Measurements from ENCODE around the gene ITGB5. TPM values are rescaled to one million over a fixed set of nuclear protein-coding genes. Genes with fewer than 3 reads are reported as not detected.

Gene ITGB5
- total RNA-seq, 1 donor from 2014 or later = 501 TPM

- TF ChIP-seq CTCF (IDR thresholded peaks at IDR 0.05) = no peak
- Mint-ChIP-seq H3K4me3 (ENCODE audit: unreplicated experiment) (no peak overlapping the region), H3K27ac (ENCODE audit: unreplicated experiment) (peak overlapping the region; percentile 77), H3K36me3 (ENCODE audit: low read depth) (peaks cover 37% of the 10 kb centered on the region), H3K27me3 (ENCODE audit: low read depth) (no peaks in the 10 kb centered on the region), H3K4me1 (ENCODE audit: low read depth) (peaks cover 63% of the 10 kb centered on the region), H3K9me3 (ENCODE audit: low read depth) (no peaks in the 10 kb centered on the region)
- DNase-seq (ENCODE audit: low spot score) = no peak
These were observed 116.1 kb downstream of the ITGB5 start for GRCh38 chr3:124771083-124771445.

- Mint-ChIP-seq H3K4me3 (ENCODE audit: unreplicated experiment) (no peak overlapping the region), H3K27ac (ENCODE audit: unreplicated experiment) (peak overlapping the region; percentile 77), H3K27me3 (ENCODE audit: low read depth) (no peaks in the 10 kb centered on the region), H3K4me1 (ENCODE audit: low read depth) (peaks cover 64% of the 10 kb centered on the region), H3K9me3 (ENCODE audit: low read depth) (no peaks in the 10 kb centered on the region), H3K36me3 (ENCODE audit: low read depth) (peaks cover 43% of the 10 kb centered on the region)
- TF ChIP-seq CTCF (IDR thresholded peaks at IDR 0.05) = no peak
- no peak for DNase-seq (ENCODE audit: low spot score)
These were observed 116.7 kb downstream of the ITGB5 start for GRCh38 chr3:124770336-124771082.

- Mint-ChIP-seq H3K9me3 (ENCODE audit: low read depth) (no peaks in the 10 kb centered on the region), H3K27me3 (ENCODE audit: low read depth) (no peaks in the 10 kb centered on the region), H3K4me1 (ENCODE audit: low read depth) (peaks cover 64% of the 10 kb centered on the region), H3K27ac (ENCODE audit: unreplicated experiment) (no peak overlapping the region), H3K4me3 (ENCODE audit: unreplicated experiment) (no peak overlapping the region), H3K36me3 (ENCODE audit: low read depth) (peaks cover 44% of the 10 kb centered on the region)
- TF ChIP-seq CTCF (IDR thresholded peaks at IDR 0.05) = no peak
- no peak for DNase-seq (ENCODE audit: low spot score)
These were observed 117.7 kb downstream of the ITGB5 start for GRCh38 chr3:124769462-124769861.

DNA sequence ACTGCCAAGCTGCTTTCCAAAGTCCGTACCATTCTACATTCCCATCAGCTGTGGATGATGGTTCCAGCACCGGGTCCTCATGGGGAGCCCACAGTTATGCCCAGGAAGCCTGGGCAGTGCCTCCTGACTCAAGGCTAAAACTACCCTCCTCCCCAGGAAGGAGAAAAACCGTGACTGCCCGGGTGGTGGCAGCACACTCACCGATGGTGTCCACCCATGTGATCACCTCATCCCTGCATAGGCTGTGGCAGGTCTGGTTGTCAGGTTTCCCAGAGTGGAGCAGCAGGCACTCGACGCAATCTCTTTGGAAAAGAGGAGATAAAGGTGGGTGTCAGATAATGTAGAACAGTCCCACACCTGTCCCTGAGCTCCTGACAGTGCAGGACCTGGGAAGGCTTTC, 118.4 kb downstream of the ITGB5 start:
- Mint-ChIP-seq H3K9me3 (ENCODE audit: low read depth) (no peaks in the 10 kb centered on the region), H3K4me1 (ENCODE audit: low read depth) (peaks cover 57% of the 10 kb centered on the region), H3K36me3 (ENCODE audit: low read depth) (peaks cover 47% of the 10 kb centered on the region), H3K4me3 (ENCODE audit: unreplicated experiment) (no peak overlapping the region), H3K27me3 (ENCODE audit: low read depth) (no peaks in the 10 kb centered on the region), H3K27ac (ENCODE audit: unreplicated experiment) (no peak overlapping the region)
- DNase-seq (ENCODE audit: low spot score) = no peak
- TF ChIP-seq CTCF (IDR thresholded peaks at IDR 0.05) = peak; percentile 51

DNA sequence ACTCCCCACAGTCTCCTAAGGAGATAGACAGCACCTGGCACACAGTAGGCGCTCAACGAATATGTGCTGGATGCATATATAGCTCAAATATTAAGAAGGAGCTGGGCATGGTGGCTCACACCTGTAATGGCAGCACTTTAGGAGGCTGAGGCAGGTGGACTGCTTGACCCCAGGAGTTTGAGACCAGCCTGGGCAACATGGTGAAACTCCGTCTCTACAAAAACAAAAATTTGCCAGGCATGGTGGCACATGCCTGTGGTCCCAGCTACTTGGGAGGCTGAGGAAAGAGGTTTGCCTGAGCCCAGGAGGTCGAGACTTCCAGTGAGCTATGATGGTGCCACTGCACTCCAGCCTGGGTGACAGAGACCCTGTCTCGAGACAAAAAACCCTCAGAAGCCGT, 119.5 kb downstream of the ITGB5 start:
- Mint-ChIP-seq H3K4me1 (ENCODE audit: low read depth) (peaks cover 51% of the 10 kb centered on the region), H3K27ac (ENCODE audit: unreplicated experiment) (no peak overlapping the region), H3K27me3 (ENCODE audit: low read depth) (no peaks in the 10 kb centered on the region), H3K36me3 (ENCODE audit: low read depth) (peaks cover 52% of the 10 kb centered on the region), H3K4me3 (ENCODE audit: unreplicated experiment) (no peak overlapping the region), H3K9me3 (ENCODE audit: low read depth) (no peaks in the 10 kb centered on the region)
- no peak for DNase-seq (ENCODE audit: low spot score)
- TF ChIP-seq CTCF (IDR thresholded peaks at IDR 0.05) = no peak
